HG03354 (cell line): ENCODE measurements around the gene CYTH3.
"Not testable (repeated sequence)": the region's sequence is repeated elsewhere in the genome, so short reads cannot be mapped to it uniquely, and the experiment has no call there.

ENCODE experiments used
- ATAC-seq: cut with Tn5 transposase; IDR thresholded peaks from one replicate; pipeline ENCODE4 v1.9.1; 2021; ENCODE audit warnings: mild to moderate bottlenecking; ENCODE audit not compliant: unreplicated experiment, poor library complexity, severe bottlenecking

Gene CYTH3

DNA sequence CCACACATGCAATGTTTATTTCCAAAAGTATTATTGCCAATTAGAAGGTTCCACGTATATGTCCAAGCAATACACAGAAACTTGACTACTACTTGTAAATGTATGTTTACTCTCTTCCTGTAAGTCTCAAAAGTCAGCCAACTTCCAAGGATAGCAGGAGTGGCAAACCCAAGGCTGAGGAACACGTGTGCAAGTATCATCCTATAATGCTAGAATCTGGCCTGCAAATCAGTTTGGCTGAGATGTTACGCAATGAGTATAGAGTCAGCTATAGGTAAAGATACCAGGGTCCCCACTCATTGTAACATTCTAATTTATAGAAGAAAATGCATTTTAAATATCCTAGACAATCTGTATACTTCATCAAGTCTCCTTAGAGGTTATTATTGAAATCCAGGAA lies 34.7 kb downstream of the CYTH3 start:
- ATAC-seq: no peak

- no peak for ATAC-seq
These were observed 35.4 kb downstream of the CYTH3 start for GRCh38 chr7:6237011-6237410.

GRCh38 chr7:6235029-6235871 lies 37.2 kb downstream of the CYTH3 start:
- ATAC-seq: no peak

- no peak for ATAC-seq
These were observed 38.0 kb downstream of the CYTH3 start for GRCh38 chr7:6234384-6234783.

GRCh38 chr7:6232534-6232933 lies 39.9 kb downstream of the CYTH3 start:
- no peak for ATAC-seq

- no peak for ATAC-seq
These were observed 40.3 kb downstream of the CYTH3 start for GRCh38 chr7:6232116-6232515.

- ATAC-seq: no peak
These were observed 41.2 kb downstream of the CYTH3 start for GRCh38 chr7:6231184-6231583.

DNA sequence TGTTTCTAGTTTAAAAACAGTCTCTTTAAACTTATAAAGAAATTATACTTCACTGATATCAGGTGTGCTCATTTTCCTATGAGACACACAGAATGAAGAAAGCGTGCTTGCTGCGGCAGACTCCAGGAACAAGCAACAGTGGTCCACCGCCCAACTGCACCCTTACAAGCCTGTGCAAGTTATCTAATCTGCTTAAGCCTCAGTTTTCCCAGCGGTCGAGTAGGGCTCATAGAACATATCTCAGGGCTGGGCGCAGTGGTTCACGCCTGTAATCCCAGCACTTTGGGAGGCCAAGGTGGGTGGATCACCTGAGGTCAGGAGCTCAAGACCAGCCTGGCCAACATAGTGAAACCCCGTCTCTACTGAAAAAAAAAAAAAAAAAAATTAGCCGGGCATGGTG lies 43.1 kb downstream of the CYTH3 start:
- not testable (repeated sequence) for ATAC-seq

- peak; percentile 90 for ATAC-seq
These were observed 43.8 kb downstream of the CYTH3 start for GRCh38 chr7:6228361-6229229.

DNA sequence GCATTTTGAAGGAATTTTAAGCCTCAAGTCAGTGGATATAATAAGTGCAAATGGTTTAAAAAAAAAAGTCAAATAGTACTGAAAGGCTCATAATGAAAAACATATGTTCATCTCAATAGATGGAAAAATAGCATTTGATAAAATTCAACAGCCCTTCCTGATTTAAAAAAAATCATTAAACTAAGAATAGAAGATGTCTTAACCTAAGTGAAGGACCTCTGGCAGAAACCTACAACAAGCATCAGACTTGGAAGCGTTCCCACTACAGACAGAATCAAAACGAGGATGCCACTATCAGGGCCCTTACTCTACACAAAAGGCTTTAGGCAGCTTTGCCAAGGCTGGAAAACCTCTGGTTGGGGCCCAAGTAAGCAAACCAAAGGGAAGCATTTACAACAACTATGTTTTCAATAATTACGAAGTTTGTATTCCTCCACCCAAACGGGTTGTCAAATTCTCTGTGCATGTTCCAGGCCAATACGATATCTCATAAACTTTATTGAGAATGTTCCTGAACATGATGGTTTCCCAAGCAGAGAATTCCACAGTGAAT lies 45.1 kb downstream of the CYTH3 start:
- ATAC-seq: no peak

GRCh38 chr7:6226194-6226799 lies 46.1 kb downstream of the CYTH3 start:
- ATAC-seq: no peak

- not testable (repeated sequence) for ATAC-seq
These were observed 49.0 kb downstream of the CYTH3 start for GRCh38 chr7:6223411-6223810.

- not testable (repeated sequence) for ATAC-seq
These were observed 49.4 kb downstream of the CYTH3 start for GRCh38 chr7:6223010-6223409.

GRCh38 chr7:6221340-6222319 lies 50.8 kb downstream of the CYTH3 start:
- no peak for ATAC-seq

DNA sequence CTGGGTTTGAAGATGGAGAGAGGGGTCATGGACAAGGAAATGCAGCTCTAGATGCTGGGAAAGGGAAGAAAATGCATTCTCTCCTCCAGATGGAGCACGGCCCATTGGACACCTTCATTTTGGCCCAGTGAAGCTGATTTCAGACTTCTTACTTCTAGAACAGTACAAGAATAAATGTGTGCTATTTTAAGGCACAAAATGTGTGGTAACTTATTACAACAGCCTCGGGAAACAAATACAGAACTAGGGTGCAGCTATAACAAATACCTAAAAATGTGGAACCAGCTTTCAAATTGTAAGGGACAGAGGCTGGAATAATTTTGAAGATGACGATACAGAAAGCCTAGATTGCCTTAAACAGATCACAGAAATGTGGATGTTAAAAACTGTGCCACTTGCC lies 54.1 kb downstream of the CYTH3 start:
- ATAC-seq: no peak

GRCh38 chr7:6212008-6212407 lies 60.4 kb downstream of the CYTH3 start:
- ATAC-seq: no peak

DNA sequence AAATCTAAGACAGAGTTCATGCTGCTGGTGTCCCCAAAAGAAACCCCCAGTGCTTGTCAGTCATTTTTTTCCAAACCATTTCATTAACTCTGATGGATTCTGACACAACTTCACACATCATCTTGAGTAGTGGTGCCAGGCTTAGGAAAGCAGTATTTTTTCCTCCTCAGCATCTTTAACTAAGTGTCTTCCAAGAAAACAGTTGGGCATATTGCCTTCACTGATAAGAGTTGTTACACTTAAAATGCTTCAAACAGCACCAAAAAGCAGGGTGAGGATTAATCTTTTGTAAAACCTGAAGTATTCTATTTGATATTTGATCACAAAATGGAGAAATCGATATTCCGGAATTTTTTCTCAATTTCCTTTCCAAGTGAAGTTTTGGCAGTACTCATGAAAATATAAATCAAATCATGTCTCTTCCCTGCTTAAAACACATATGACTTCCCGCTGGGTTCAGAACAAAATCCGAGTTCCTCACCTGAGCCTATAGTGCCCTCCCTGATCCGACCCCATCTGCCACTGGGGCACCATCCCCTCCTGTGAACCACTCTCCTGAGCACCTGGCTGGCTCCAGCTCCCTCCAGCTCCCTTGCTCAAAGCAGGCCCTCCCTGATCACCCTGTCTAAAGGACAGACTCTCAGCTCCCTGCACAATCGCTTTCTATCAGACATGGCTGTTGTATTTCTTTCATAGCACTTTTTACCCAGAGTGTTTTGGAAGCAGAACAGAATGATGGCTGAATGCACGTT lies 61.6 kb downstream of the CYTH3 start:
- no peak for ATAC-seq

DNA sequence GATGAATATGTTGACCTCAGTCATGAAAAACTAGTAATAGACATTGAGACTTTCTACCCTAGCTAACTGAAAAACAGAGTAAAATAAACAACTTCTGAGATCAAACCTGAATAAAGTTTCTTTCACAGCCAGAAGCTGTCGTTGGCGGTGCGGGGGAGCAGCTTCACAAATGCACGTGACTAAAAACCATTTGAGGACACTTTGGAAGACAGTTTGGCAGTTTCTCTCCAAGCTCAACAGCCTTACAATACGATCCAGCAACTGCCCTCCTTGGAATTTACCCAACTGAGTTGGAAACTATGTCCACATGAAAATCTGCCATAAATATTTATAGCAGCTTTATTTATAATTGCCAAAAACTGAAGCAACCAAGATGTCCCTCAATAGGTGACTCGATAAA lies 63.1 kb downstream of the CYTH3 start:
- no peak for ATAC-seq
